Mucosa of rectum (tissue), 2 donors: ENCODE results near the gene NOD2.

ENCODE experiments used
- H3K27ac ChIP-seq, 2 donors: one replicate each; pipeline ENCODE4 v1.7.0; 2013; ENCODE audit warnings: inconsistent platforms in 2 of 2, low read depth in 2 of 2, low read length in 2 of 2
- H3K27me3 ChIP-seq, 2 donors: one replicate each; pipeline ENCODE4 v1.7.0; 2013; ENCODE audit warnings: low read length in 2 of 2; ENCODE audit not compliant: control insufficient read depth in 2 of 2, insufficient read depth in 2 of 2
- H3K36me3 ChIP-seq, 2 donors: one replicate each; pipeline ENCODE4 v1.7.0; 2013; ENCODE audit warnings: low read length in 2 of 2; ENCODE audit not compliant: control insufficient read depth in 2 of 2, insufficient read depth in 2 of 2
- H3K4me1 ChIP-seq, 2 donors: one replicate each; pipeline ENCODE4 v1.7.0; 2013; ENCODE audit warnings: low read length in 2 of 2, mild to moderate bottlenecking in 1 of 2; ENCODE audit not compliant: control insufficient read depth in 2 of 2, insufficient read depth in 2 of 2
- H3K4me3 ChIP-seq, 2 donors: one replicate each; pipeline ENCODE4 v1.7.0; 2013; ENCODE audit warnings: low read length in 2 of 2
- H3K9ac ChIP-seq, 2 donors: one replicate each; pipeline ENCODE4 v1.7.0; 2013; ENCODE audit warnings: low read length in 2 of 2, low read depth in 1 of 2, mild to moderate bottlenecking in 1 of 2
- H3K9me3 ChIP-seq, 2 donors: one replicate each; pipeline ENCODE4 v1.7.0; 2013; ENCODE audit warnings: low read length in 2 of 2; ENCODE audit not compliant: control insufficient read depth in 2 of 2
- donor health status: healthy.
- donor health status: Normal muscosa, but diverticular disease.

Gene NOD2

DNA sequence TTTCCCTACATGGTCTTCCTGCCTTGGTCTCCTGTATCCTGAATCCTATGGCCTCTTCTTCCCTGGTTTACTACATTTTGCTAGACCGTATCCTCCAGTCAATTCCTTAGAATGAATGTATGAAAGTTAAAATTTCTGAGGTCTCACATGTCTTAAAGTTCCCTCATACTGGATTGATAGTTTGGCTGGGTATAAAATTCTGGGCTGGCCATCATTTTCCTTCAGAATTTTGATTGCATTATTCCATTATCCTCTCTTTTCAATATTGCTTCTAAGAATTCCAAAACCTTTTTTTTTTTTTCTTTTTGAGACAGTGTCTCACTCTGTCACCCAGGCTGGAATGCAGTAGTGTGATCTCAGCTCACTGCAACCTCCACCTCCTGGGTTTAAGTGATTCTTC lies 10.8 kb downstream of the NOD2 start:
- Histone ChIP-seq H3K27ac (no peak overlapping the region), H3K4me3 (no peak overlapping the region)

GRCh38 chr16:50705436-50706110 lies 12.2 kb downstream of the NOD2 start:
- no peak overlapping the region for H3K27ac ChIP-seq

More for the DNA sequence above, 10.8 kb downstream of the NOD2 start:
- H3K9me3 ChIP-seq: peaks cover 2 to 8% of the 10 kb centered on the region in 2 donors
- H3K9ac ChIP-seq: no peak overlapping the region
- peaks cover 0 to 6% of the 10 kb centered on the region in 2 donors for H3K4me1 ChIP-seq
- no peaks in the 10 kb centered on the region for H3K27me3 ChIP-seq
- no peaks in the 10 kb centered on the region for H3K36me3 ChIP-seq

DNA sequence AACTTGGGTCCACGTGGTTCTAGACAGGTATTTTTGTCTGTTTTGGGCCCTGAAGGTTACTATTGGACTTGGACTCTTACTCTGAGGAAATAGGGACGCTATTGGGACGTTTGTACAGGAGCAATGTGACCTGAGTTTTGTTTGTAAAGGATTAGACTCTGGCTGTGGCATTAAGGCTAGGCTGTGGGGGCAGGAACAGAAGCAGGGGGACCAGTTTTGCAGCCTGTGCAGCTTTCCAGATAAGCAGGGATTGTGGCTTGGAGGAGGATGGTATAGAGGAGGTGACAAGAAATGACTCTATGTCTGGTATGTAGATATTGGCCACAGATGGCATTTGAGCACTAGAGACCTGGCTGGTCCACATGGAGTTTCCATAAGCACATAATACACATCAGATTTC lies 12.8 kb downstream of the NOD2 start:
- H3K27me3 ChIP-seq: no peaks in the 10 kb centered on the region
- H3K9ac ChIP-seq: no peak overlapping the region
- peaks cover 0 to 8% of the 10 kb centered on the region in 2 donors for H3K4me1 ChIP-seq
- H3K27ac ChIP-seq: no peak overlapping the region
- H3K4me3 ChIP-seq: no peak overlapping the region
- H3K36me3 ChIP-seq: no peaks in the 10 kb centered on the region
- peaks cover 2 to 8% of the 10 kb centered on the region in 2 donors for H3K9me3 ChIP-seq

More at GRCh38 chr16:50705436-50706110, 12.2 kb downstream of the NOD2 start:
- Histone ChIP-seq H3K36me3 (no peaks in the 10 kb centered on the region), H3K9me3 (peaks cover 2 to 8% of the 10 kb centered on the region in 2 donors), H3K9ac (no peak overlapping the region), H3K4me1 (peaks cover 0 to 8% of the 10 kb centered on the region in 2 donors), H3K27me3 (no peaks in the 10 kb centered on the region), H3K4me3 (no peak overlapping the region)

DNA sequence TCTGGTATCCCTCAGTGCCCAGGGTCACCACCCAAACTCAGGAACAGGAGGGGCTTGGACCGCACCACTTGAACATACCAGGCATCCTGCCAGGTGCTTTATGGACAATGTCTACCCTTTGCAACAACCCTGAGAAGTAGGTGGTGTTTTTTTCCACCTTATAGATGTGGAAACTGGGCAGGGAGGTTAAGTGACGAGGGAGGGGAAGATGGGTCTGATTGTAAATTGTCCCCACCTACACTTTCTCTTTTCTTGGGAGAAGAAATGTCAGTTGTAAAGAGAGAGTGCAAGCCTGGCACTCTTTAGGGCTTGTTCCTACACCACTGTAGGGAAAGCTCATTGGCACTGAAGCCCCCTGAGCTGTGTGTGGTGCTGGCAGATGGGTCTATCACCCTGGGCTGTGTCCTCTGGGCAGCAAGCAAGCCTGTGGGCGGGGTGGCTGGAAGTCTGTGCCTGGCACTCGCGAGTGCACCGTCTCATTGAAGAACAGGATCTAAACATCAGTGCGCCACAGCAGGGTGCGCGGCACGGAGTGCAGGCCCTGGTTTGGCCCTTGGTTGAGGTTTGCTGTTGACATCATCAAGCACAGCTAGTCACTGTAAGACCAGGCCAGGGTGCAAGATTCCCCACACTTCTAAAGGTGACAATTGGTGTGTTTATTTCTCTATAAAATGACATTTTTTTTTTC lies 15.1 kb downstream of the NOD2 start:
- H3K27ac ChIP-seq: no peak overlapping the region
- H3K4me3 ChIP-seq: no peak overlapping the region
- H3K36me3 ChIP-seq: no peaks in the 10 kb centered on the region
- peaks cover 2 to 8% of the 10 kb centered on the region in 2 donors for H3K9me3 ChIP-seq
- peaks cover 0 to 8% of the 10 kb centered on the region in 2 donors for H3K4me1 ChIP-seq
- H3K27me3 ChIP-seq: no peaks in the 10 kb centered on the region
- H3K9ac ChIP-seq: no peak overlapping the region

DNA sequence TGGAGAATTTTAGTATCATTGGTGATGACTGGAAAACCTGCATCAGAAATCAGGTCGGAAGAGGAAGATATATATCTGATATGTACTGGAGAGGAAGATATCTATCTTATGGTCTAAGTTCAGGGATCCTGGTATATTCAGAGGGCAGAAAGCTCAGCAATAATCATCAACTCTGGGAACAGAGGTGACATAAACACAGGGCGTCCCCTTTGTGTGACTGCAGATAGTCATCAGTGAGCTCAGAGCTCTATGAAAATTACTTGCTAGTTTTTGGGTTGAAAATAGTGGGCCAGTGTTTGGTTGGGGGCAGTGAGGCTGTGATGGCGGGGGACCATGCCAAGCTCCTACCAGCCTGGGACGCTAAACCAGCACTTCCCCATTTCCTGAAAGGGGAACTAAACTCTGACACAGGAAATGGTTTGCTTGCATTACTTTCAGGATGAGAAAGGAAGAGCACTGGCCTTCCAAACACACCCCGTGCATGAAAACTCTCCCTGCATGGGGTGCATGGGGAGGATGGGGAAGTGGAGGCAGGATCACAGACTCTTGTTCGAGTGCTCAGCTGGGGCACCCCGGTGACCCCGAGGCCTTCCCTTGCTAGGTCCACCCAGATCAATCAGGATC lies 15.8 kb downstream of the NOD2 start:
- Histone ChIP-seq H3K36me3 (no peaks in the 10 kb centered on the region), H3K27ac (no peak overlapping the region), H3K9ac (no peak overlapping the region), H3K27me3 (no peaks in the 10 kb centered on the region), H3K9me3 (peaks cover 0 to 2% of the 10 kb centered on the region in 2 donors), H3K4me1 (peaks cover 0 to 8% of the 10 kb centered on the region in 2 donors), H3K4me3 (no peak overlapping the region)

DNA sequence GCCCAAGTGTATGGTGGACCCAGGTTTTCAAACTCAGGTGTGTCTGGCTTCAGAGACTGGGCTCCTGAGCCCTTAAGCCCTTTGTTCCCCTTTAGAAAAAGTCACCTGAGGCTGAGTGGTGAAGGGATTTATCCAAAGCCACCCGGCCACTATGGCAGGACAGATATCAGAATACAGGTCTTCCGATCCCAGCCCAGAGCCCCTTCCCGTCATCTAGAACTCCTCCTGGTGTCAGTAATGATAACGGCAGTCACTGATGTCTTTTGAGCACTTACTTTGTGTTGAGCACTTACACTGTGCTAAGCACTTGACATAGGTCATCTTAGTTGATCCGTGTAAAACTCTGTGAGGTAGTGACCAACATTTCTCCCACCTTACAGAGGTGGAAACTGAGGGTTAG lies 16.6 kb downstream of the NOD2 start:
- Histone ChIP-seq H3K27me3 (no peaks in the 10 kb centered on the region), H3K4me1 (peaks cover 0 to 8% of the 10 kb centered on the region in 2 donors), H3K36me3 (no peaks in the 10 kb centered on the region), H3K9ac (no peak overlapping the region), H3K9me3 (no peaks in the 10 kb centered on the region), H3K27ac (no peak overlapping the region), H3K4me3 (no peak overlapping the region)

DNA sequence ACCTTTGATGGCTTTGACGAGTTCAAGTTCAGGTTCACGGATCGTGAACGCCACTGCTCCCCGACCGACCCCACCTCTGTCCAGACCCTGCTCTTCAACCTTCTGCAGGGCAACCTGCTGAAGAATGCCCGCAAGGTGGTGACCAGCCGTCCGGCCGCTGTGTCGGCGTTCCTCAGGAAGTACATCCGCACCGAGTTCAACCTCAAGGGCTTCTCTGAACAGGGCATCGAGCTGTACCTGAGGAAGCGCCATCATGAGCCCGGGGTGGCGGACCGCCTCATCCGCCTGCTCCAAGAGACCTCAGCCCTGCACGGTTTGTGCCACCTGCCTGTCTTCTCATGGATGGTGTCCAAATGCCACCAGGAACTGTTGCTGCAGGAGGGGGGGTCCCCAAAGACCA lies 17.6 kb downstream of the NOD2 start:
- no peak overlapping the region for H3K9ac ChIP-seq
- no peak overlapping the region for H3K27ac ChIP-seq
- no peak overlapping the region for H3K4me3 ChIP-seq
- H3K9me3 ChIP-seq: no peaks in the 10 kb centered on the region
- no peaks in the 10 kb centered on the region for H3K27me3 ChIP-seq
- H3K4me1 ChIP-seq: peaks cover 0 to 8% of the 10 kb centered on the region in 2 donors
- H3K36me3 ChIP-seq: no peaks in the 10 kb centered on the region

GRCh38 chr16:50711862-50712559 lies 18.6 kb downstream of the NOD2 start:
- Histone ChIP-seq H3K4me3 (no peak overlapping the region), H3K27me3 (no peaks in the 10 kb centered on the region), H3K4me1 (peaks cover 0 to 8% of the 10 kb centered on the region in 2 donors), H3K9me3 (no peaks in the 10 kb centered on the region), H3K9ac (no peak overlapping the region), H3K27ac (no peak overlapping the region), H3K36me3 (no peaks in the 10 kb centered on the region)

GRCh38 chr16:50712560-50712898 lies 19.1 kb downstream of the NOD2 start:
- H3K36me3 ChIP-seq: no peaks in the 10 kb centered on the region
- H3K4me3 ChIP-seq: no peak overlapping the region
- H3K27ac ChIP-seq: no peak overlapping the region
- H3K4me1 ChIP-seq: peaks cover 0 to 8% of the 10 kb centered on the region in 2 donors
- no peaks in the 10 kb centered on the region for H3K27me3 ChIP-seq
- no peak overlapping the region for H3K9ac ChIP-seq
- no peaks in the 10 kb centered on the region for H3K9me3 ChIP-seq

- H3K36me3 ChIP-seq: no peaks in the 10 kb centered on the region
- H3K4me1 ChIP-seq: peaks cover 0 to 8% of the 10 kb centered on the region in 2 donors
- H3K27ac ChIP-seq: no peak overlapping the region
- no peak overlapping the region for H3K9ac ChIP-seq
- H3K27me3 ChIP-seq: no peaks in the 10 kb centered on the region
- H3K9me3 ChIP-seq: no peaks in the 10 kb centered on the region
- H3K4me3 ChIP-seq: no peak overlapping the region
Observed at GRCh38 chr16:50712956-50713355, 19.6 kb downstream of the NOD2 start.
